Bronchial epithelial cell (primary cell): ENCODE results near the gene C19orf25. TPM values are rescaled to one million over a fixed set of nuclear protein-coding genes. Genes with fewer than 3 reads are reported as not detected.

ENCODE experiments used
- DNase-seq: peaks from one replicate; pipeline ENCODE4 v3.0.0-alpha.2; 2010; ENCODE audit warnings: low read depth
- FAIRE-seq: peaks from 2 replicates; lab custom pipeline; 2011; peaks lifted over from hg19 to GRCh38; lab: Jason Lieb, UNC
- H3K27me3 ChIP-seq: 2 replicates; pipeline ENCODE4 v1.5.1; 2011; ENCODE audit warnings: low read length; ENCODE audit not compliant: control insufficient read depth, insufficient read depth
- H3K36me3 ChIP-seq: 2 replicates; pipeline ENCODE4 v1.5.1; 2011; ENCODE audit warnings: low read length; ENCODE audit not compliant: control insufficient read depth, insufficient read depth
- H3K4me3 ChIP-seq: 2 replicates; pipeline ENCODE4 v1.5.1; 2011; ENCODE audit warnings: mild to moderate bottlenecking, low read depth, low read length, control low read depth
- total RNA-seq: library from RNA; depleted of rRNA; stranded (reverse); fragments of >200 nt; gene quantifications from 2 replicates; pipeline ENCODE4 v1.2.1, GENCODE V29; 2014
- TF ChIP-seq, protein P1 (sequence below): IDR thresholded peaks from 2 replicates; pipeline ENCODE4 v1.5.1; 2011; ENCODE audit warnings: mild to moderate bottlenecking, moderate library complexity, low read length, control low read depth, inconsistent platforms; ENCODE audit not compliant: insufficient read depth, severe bottlenecking

C19orf25 gene
- total RNA-seq, 1 donor from 2014 or later = 24.7 TPM

DNA sequence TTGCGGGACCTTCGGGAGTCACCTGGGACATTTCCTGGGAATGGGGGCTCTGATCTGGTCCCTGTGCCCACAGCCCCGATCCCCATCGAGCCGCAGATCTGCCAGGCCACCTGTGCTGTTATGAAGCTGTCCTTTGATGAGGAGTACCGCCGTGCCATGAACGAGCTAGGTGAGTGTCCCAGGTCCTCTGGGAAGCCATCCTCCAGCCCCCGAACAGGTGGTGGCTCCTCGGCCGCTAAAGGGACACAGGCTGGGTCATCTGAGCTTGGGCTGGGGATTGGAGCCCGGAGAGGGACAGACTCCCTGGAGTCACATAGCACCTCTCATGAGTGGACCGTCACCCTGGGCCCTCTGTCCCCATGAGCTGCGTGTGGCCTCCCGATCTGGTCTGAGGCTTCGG is 21.1 kb downstream of the C19orf25 start:
- no peak overlapping the region for H3K4me3 ChIP-seq
- H3K36me3 ChIP-seq = peaks cover 4% of the 10 kb centered on the region
- FAIRE-seq (no peak), DNase-seq (no peak)
- TF ChIP-seq, protein P1, sequence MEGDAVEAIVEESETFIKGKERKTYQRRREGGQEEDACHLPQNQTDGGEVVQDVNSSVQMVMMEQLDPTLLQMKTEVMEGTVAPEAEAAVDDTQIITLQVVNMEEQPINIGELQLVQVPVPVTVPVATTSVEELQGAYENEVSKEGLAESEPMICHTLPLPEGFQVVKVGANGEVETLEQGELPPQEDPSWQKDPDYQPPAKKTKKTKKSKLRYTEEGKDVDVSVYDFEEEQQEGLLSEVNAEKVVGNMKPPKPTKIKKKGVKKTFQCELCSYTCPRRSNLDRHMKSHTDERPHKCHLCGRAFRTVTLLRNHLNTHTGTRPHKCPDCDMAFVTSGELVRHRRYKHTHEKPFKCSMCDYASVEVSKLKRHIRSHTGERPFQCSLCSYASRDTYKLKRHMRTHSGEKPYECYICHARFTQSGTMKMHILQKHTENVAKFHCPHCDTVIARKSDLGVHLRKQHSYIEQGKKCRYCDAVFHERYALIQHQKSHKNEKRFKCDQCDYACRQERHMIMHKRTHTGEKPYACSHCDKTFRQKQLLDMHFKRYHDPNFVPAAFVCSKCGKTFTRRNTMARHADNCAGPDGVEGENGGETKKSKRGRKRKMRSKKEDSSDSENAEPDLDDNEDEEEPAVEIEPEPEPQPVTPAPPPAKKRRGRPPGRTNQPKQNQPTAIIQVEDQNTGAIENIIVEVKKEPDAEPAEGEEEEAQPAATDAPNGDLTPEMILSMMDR = no peak
- peaks cover 7% of the 10 kb centered on the region for H3K27me3 ChIP-seq

DNA sequence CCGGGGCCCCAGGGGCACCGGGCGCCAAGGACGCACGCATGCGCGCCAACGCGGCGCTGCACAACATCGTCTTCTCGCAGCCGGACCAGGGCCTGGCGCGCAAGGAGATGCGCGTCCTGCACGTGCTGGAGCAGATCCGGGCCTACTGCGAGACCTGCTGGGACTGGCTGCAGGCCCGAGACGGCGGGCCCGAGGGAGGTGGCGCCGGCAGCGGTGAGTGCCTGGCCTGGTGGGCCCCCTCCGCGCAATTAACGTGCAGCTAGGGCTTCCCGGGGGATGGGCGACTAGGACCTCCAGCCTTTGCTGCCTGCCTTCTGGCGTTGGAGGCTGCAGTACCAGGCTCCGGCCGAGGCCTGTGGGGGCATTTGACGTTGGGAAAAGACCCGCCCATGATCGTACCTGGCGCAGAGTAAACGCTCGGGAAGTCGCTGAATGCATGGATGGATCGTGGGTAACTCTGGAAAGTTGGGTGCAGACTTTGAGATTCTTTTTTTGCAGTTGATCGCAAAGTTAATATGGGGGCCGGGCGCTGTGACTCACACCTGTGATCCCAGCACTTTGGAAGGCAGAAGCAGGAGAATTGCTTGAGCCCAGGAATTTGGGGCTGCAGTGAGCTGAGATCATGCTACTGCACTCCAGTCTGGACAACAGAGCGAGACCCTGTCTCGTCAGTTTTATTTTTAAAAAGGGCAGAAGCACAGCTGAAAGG is 21.8 kb downstream of the C19orf25 start:
- no peak for FAIRE-seq
- TF ChIP-seq, protein P1 = peak; percentile 18
- H3K36me3 ChIP-seq = peaks cover 4% of the 10 kb centered on the region
- peaks cover 13% of the 10 kb centered on the region for H3K27me3 ChIP-seq
- no peak for DNase-seq
- H3K4me3 ChIP-seq = no peak overlapping the region

DNA sequence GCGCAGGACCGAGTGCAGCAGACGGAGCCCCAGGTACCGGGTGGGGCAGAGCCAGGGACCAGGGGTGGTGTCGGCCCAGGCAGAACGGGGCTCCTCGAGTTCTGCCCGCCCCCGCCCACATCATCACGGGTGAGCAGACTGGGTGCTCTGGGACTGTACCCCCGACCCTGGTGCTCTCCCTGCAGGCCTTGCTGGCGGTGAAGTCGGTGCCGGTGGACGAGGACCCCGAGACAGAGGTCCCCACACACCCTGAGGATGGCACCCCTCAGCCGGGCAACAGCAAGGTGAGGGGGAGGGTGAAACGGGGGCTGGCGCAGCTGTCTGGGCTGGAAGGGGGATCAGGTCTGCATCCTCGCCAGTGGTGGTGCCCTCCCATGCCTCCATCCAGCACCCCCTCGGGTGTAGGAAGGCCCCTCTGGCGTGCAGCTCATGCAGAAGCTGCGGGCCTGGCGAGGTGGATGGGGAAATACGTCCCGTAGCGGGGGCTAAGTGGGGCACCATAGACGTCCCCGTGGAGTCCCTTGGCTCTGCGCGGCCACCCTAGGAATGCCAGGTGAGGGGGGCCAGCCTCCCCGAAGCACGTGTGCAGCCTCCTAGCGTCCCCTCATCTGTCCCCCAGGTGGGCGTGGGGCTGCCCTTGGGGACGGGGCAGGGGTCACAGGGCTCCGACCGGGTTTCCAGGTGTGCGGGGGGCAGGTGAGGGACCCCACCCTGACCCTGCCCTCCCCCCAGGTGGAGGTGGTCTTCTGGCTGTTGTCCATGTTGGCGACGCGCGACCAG is 22.7 kb downstream of the C19orf25 start:
- Histone ChIP-seq H3K27me3 (peaks cover 21% of the 10 kb centered on the region), H3K36me3 (peaks cover 4% of the 10 kb centered on the region), H3K4me3 (no peak overlapping the region)
- TF ChIP-seq, protein P1 = no peak
- FAIRE-seq (no peak), DNase-seq (no peak)

DNA sequence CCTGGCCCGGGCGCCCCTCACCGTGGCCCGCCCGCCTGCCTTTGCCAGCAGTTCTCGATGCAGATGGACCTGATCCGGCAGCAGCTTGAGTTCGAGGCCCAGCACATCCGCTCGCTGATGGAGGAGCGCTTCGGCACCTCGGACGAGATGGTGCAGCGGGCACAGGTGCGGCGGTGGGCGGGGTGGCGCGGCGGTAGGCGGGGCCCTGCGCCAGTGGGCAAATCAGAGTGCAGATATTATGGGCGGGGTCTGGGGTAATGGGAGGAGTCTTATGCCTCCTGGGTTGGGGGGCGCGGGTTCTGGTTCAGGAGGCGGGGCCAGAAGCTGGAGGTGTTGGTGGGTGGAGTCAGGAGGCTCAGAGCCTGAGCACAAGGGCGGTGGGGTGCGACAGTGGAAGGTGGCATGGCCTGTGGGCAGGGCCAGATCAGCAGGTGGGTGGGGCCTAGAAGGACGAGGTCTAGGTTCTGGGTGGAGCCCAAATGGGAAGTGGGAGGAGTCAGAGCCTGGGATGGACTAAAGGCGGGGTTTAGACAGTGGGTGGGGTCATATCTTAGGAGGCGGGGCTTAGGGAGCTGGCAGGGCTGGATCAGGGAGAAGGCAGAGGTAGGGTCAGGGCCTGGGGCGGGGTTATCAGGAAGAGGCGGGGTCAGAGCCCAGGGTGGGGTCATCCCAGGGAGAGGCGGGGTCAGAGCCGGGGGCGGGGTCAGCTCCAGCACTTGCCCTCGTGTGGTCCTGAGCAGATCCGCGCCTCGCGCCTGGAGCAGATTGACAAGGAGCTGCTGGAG is 23.5 kb downstream of the C19orf25 start:
- TF ChIP-seq, protein P1 = no peak
- DNase-seq (peak; percentile 74), FAIRE-seq (no peak)
- peaks cover under 1% of the 10 kb centered on the region for H3K36me3 ChIP-seq
- peak overlapping the region; percentile 6 for H3K4me3 ChIP-seq
- H3K27me3 ChIP-seq = peaks cover 29% of the 10 kb centered on the region

- H3K4me3 ChIP-seq = peak overlapping the region; percentile 6
- TF ChIP-seq, protein P1 = no peak
- DNase-seq = peak; percentile 71
- H3K27me3 ChIP-seq = peaks cover 34% of the 10 kb centered on the region
- FAIRE-seq = no peak
- no peaks in the 10 kb centered on the region for H3K36me3 ChIP-seq
These were observed 24.0 kb downstream of the C19orf25 start for GRCh38 chr19:1455002-1455335.
